Astrocyte (in vitro differentiated cells and primary cell): ENCODE results near the gene NDFIP2. TPM values are rescaled to one million over a fixed set of nuclear protein-coding genes. Genes with fewer than 3 reads are reported as not detected.

Source experiments
- DNase-seq: peaks from one replicate; pipeline ENCODE4 v3.0.0-alpha.2; 2010; ENCODE audit warnings: low read depth
- FAIRE-seq: peaks from 2 replicates; lab custom pipeline; 2011; peaks lifted over from hg19 to GRCh38; lab: Jason Lieb, UNC
- H2AFZ ChIP-seq: 2 replicates; pipeline ENCODE4 v1.6.0; 2012; ENCODE audit warnings: low read depth, low read length, inconsistent platforms
- H3K27ac ChIP-seq: 2 replicates; pipeline ENCODE4 v1.5.1; 2011; ENCODE audit warnings: low read depth, low read length, inconsistent platforms
- H3K27me3 ChIP-seq: 2 replicates; pipeline ENCODE4 v1.6.0; 2011; ENCODE audit warnings: low read length, inconsistent platforms; ENCODE audit not compliant: insufficient read depth
- H3K36me3 ChIP-seq: 2 replicates; pipeline ENCODE4 v1.5.1; 2011; ENCODE audit warnings: low read length, inconsistent platforms; ENCODE audit not compliant: insufficient read depth
- H3K4me1 ChIP-seq: 2 replicates; pipeline ENCODE4 v1.5.1; 2011; ENCODE audit warnings: low read length, inconsistent platforms; ENCODE audit not compliant: insufficient read depth
- H3K4me2 ChIP-seq: 2 replicates; pipeline ENCODE4 v1.6.0; 2012; ENCODE audit warnings: low read length, inconsistent platforms
- H3K4me3 ChIP-seq: 2 replicates; pipeline ENCODE4 v1.5.1; 2011; ENCODE audit warnings: low read depth, mild to moderate bottlenecking, low read length, inconsistent platforms; ENCODE audit not compliant: insufficient read depth
- H3K79me2 ChIP-seq: 2 replicates; pipeline ENCODE4 v1.6.0; 2012; ENCODE audit warnings: mild to moderate bottlenecking, low read length, inconsistent platforms; ENCODE audit not compliant: insufficient read depth
- H3K9ac ChIP-seq: 2 replicates; pipeline ENCODE4 v1.6.0; 2012; ENCODE audit warnings: mild to moderate bottlenecking, low read length, inconsistent platforms
- H3K9me3 ChIP-seq: 2 replicates; pipeline ENCODE4 v1.5.1; 2012; ENCODE audit warnings: low read depth, mild to moderate bottlenecking, low read length, inconsistent platforms; ENCODE audit not compliant: insufficient read depth
- H4K20me1 ChIP-seq: 2 replicates; pipeline ENCODE4 v1.6.0; 2012; ENCODE audit warnings: low read length, inconsistent platforms; ENCODE audit not compliant: insufficient read depth
- H3K27ac Mint-ChIP-seq: one replicate; pipeline ENCODE4 v1.8.0; 2021; ENCODE audit warnings: mild to moderate bottlenecking, mixed read lengths; ENCODE audit not compliant: unreplicated experiment
- H3K27me3 Mint-ChIP-seq: one replicate; pipeline ENCODE4 v1.8.0; 2021; ENCODE audit warnings: low read depth, mixed read lengths; ENCODE audit not compliant: unreplicated experiment
- H3K36me3 Mint-ChIP-seq: one replicate; pipeline ENCODE4 v1.8.0; 2021; ENCODE audit warnings: low read depth, mixed read lengths; ENCODE audit not compliant: unreplicated experiment
- H3K4me1 Mint-ChIP-seq: one replicate; pipeline ENCODE4 v1.8.0; 2021; ENCODE audit warnings: low read depth, mixed read lengths; ENCODE audit not compliant: unreplicated experiment
- H3K4me3 Mint-ChIP-seq: one replicate; pipeline ENCODE4 v1.8.0; 2021; ENCODE audit warnings: mild to moderate bottlenecking, moderate library complexity, mixed read lengths; ENCODE audit not compliant: unreplicated experiment
- H3K9me3 Mint-ChIP-seq: one replicate; pipeline ENCODE4 v1.8.0; 2021; ENCODE audit warnings: mild to moderate bottlenecking, mixed read lengths; ENCODE audit not compliant: unreplicated experiment
- EZH2 ChIP-seq: IDR thresholded peaks from 2 replicates; pipeline ENCODE4 v1.6.1; 2012; ENCODE audit warnings: mild to moderate bottlenecking, low read length, inconsistent platforms; ENCODE audit not compliant: insufficient read depth
- total RNA-seq: library from RNA; stranded (reverse); gene quantifications from 2 replicates; pipeline ENCODE4 v1.2.1, GENCODE V29; 2021
- TF ChIP-seq, protein P1 (sequence below): IDR thresholded peaks from 2 replicates; pipeline ENCODE4 v1.5.1; 2011; ENCODE audit warnings: low read depth, mild to moderate bottlenecking, inconsistent platforms, low read length, moderate library complexity; ENCODE audit not compliant: insufficient read depth

The NDFIP2 gene
- total RNA-seq, 1 donor from 2014 or later = 90.5 TPM

DNA sequence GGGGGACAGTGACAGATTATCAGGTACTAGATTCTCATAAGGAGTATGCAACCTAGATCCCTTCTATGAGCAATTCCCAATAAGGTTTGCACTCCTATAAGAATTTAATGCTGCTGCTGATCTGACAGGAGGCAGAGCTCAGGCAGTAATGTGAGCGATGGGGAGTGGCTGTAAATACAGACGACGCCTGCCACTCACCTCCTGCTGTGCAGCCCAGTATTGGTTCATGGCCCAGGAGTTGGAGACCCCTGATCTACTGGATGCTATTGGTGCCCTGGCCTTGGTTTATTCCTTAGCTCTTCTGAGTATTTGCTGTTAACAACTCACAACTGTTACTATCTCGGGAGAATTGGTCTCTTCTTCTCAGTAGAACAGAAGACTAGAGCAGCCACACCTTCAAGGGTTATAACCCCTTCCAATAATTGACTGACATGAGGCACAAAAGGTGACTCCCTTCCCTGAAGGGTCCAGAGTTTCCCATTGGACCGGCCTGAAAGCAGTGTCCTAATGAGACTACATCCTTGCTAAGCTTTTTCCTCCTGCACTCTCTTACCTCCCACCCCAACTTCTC is 39.9 kb upstream of the NDFIP2 start:
- Mint-ChIP-seq H3K9me3 (no peaks in the 10 kb centered on the region), H3K4me1 (no peaks in the 10 kb centered on the region), H3K27me3 (no peaks in the 10 kb centered on the region), H3K36me3 (no peaks in the 10 kb centered on the region), H3K27ac (no peak overlapping the region), H3K4me3 (no peak overlapping the region)
- Histone ChIP-seq H3K27ac (no peak overlapping the region), H4K20me1 (no peaks in the 10 kb centered on the region), H2AFZ (no peak overlapping the region), H3K9ac (no peak overlapping the region), H3K4me1 (no peaks in the 10 kb centered on the region), H3K4me3 (no peak overlapping the region), H3K36me3 (no peaks in the 10 kb centered on the region), H3K79me2 (no peaks in the 10 kb centered on the region), H3K9me3 (no peaks in the 10 kb centered on the region), H3K4me2 (no peak overlapping the region), H3K27me3 (no peaks in the 10 kb centered on the region)
- FAIRE-seq = no peak
- no peak for DNase-seq
- TF ChIP-seq, protein P1, sequence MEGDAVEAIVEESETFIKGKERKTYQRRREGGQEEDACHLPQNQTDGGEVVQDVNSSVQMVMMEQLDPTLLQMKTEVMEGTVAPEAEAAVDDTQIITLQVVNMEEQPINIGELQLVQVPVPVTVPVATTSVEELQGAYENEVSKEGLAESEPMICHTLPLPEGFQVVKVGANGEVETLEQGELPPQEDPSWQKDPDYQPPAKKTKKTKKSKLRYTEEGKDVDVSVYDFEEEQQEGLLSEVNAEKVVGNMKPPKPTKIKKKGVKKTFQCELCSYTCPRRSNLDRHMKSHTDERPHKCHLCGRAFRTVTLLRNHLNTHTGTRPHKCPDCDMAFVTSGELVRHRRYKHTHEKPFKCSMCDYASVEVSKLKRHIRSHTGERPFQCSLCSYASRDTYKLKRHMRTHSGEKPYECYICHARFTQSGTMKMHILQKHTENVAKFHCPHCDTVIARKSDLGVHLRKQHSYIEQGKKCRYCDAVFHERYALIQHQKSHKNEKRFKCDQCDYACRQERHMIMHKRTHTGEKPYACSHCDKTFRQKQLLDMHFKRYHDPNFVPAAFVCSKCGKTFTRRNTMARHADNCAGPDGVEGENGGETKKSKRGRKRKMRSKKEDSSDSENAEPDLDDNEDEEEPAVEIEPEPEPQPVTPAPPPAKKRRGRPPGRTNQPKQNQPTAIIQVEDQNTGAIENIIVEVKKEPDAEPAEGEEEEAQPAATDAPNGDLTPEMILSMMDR = no peak
- TF ChIP-seq EZH2 = no peak

DNA sequence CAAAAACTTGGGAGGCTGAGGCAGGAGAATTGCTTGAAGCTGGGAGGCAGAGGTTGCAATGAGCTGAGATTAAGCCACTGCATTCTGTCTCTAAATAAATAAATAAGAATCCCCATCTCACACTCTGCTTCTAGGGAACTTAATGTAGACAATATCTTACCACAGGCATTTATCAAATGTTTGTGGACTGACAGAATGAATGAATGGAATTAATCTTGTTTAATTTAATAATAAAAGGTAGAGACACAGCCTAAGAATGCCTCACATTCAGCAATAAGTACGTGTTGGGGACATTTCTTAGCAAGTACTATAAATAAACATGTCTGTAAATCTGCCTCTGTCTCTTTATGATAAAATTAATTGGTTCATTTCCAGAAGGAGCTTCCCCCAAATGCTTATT is 38.7 kb upstream of the NDFIP2 start:
- no peak overlapping the region for H3K27ac ChIP-seq
- H3K27me3 Mint-ChIP-seq = no peaks in the 10 kb centered on the region
- H4K20me1 ChIP-seq = no peaks in the 10 kb centered on the region
- H3K4me1 ChIP-seq = no peaks in the 10 kb centered on the region
- H3K4me1 Mint-ChIP-seq = no peaks in the 10 kb centered on the region
- H3K27me3 ChIP-seq = no peaks in the 10 kb centered on the region
- no peaks in the 10 kb centered on the region for H3K9me3 Mint-ChIP-seq
- no peaks in the 10 kb centered on the region for H3K79me2 ChIP-seq
- no peak overlapping the region for H2AFZ ChIP-seq
- FAIRE-seq (no peak), DNase-seq (peak; percentile 18)
- no peak overlapping the region for H3K9ac ChIP-seq
- H3K4me3 Mint-ChIP-seq = no peak overlapping the region
- H3K36me3 ChIP-seq = no peaks in the 10 kb centered on the region
- H3K4me2 ChIP-seq = no peak overlapping the region
- no peaks in the 10 kb centered on the region for H3K9me3 ChIP-seq
- H3K36me3 Mint-ChIP-seq = no peaks in the 10 kb centered on the region
- no peak for TF ChIP-seq EZH2
- TF ChIP-seq, protein P1 = no peak
- no peak overlapping the region for H3K27ac Mint-ChIP-seq
- no peak overlapping the region for H3K4me3 ChIP-seq

DNA sequence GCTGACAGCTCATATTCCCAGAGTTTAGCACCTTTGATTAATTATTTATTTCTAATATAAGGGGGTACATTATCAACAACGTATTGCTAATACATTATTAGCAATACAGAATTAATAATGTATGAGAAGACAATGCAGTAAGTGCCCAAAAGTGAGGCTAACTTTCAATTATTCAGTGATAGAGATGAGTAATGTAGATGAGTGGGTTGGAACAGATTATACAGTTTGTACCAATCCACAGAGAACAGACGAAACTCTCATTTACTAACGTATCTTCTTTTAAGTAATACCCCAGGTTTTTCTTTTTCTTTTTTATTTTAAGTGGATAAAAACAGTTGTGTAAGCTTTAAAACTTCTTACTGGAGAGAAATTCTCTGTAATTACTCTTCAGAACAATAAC is 38.2 kb upstream of the NDFIP2 start:
- Mint-ChIP-seq H3K27ac (no peak overlapping the region), H3K4me3 (no peak overlapping the region), H3K27me3 (no peaks in the 10 kb centered on the region), H3K36me3 (no peaks in the 10 kb centered on the region), H3K9me3 (no peaks in the 10 kb centered on the region), H3K4me1 (no peaks in the 10 kb centered on the region)
- no peak for FAIRE-seq
- no peak overlapping the region for H2AFZ ChIP-seq
- H3K27me3 ChIP-seq = no peaks in the 10 kb centered on the region
- no peak overlapping the region for H3K27ac ChIP-seq
- TF ChIP-seq, protein P1 = no peak
- TF ChIP-seq EZH2 = no peak
- no peaks in the 10 kb centered on the region for H4K20me1 ChIP-seq
- H3K4me2 ChIP-seq = no peak overlapping the region
- H3K79me2 ChIP-seq = no peaks in the 10 kb centered on the region
- H3K9ac ChIP-seq = no peak overlapping the region
- no peak for DNase-seq
- H3K4me3 ChIP-seq = no peak overlapping the region
- no peaks in the 10 kb centered on the region for H3K9me3 ChIP-seq
- H3K4me1 ChIP-seq = no peaks in the 10 kb centered on the region
- H3K36me3 ChIP-seq = no peaks in the 10 kb centered on the region
